Effector memory CD4-positive, alpha-beta T cell (primary cell): ENCODE results near the gene ZNF385D.

ENCODE experiments used
- DNase-seq, 3 donors: peaks; one replicate each; pipeline ENCODE4 v3.0.0-alpha.2; 2020
- H3K27ac ChIP-seq: 2 replicates; pipeline ENCODE4 v1.7.0; 2013; ENCODE audit warnings: mild to moderate bottlenecking, low read length, moderate library complexity; ENCODE audit not compliant: insufficient read depth, poor library complexity, severe bottlenecking
- H3K27me3 ChIP-seq: replicated peaks from 2 replicates; pipeline ENCODE4 v1.7.0; 2013; ENCODE audit warnings: mild to moderate bottlenecking, low read length; ENCODE audit not compliant: insufficient read depth, control insufficient read depth, poor library complexity, severe bottlenecking
- H3K36me3 ChIP-seq: 2 replicates; pipeline ENCODE4 v1.7.0; 2013; ENCODE audit warnings: mild to moderate bottlenecking, low read length, moderate library complexity; ENCODE audit not compliant: control insufficient read depth, insufficient read depth
- H3K4me1 ChIP-seq: 2 replicates; pipeline ENCODE4 v1.7.0; 2013; ENCODE audit warnings: low read length, mild to moderate bottlenecking; ENCODE audit not compliant: control insufficient read depth, insufficient read depth, poor library complexity, severe bottlenecking
- H3K4me3 ChIP-seq: 2 replicates; pipeline ENCODE4 v1.7.0; 2013; ENCODE audit warnings: low read length, low read depth, mild to moderate bottlenecking; ENCODE audit not compliant: insufficient read depth, poor library complexity, severe bottlenecking
- H3K9me3 ChIP-seq: 2 replicates; pipeline ENCODE4 v1.7.0; 2013; ENCODE audit warnings: mild to moderate bottlenecking, low read length, moderate library complexity; ENCODE audit not compliant: control insufficient read depth

The ZNF385D gene

DNA sequence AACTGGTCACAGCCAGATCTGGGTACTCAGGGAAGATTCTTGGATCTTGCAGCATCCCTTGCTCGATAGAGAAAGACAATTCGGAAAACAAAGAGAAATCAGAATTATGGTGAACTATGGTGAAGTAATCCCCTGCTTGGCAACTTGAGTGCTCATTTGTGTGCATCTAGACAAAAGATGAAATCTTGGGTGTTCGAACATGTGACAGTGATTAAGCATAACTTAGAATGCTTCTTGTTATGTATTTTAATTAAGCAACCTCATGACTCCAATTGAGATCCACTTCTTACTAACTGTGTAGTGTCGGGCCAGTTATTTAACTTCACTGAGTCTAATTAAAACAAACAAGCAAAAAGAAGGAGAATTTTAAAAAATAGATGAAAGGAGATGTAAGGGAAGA is 56.5 kb downstream of the ZNF385D start:
- Histone ChIP-seq H3K27ac (no peak overlapping the region), H3K4me1 (no peaks in the 10 kb centered on the region), H3K9me3 (no peaks in the 10 kb centered on the region), H3K4me3 (no peak overlapping the region), H3K27me3 (no peaks in the 10 kb centered on the region), H3K36me3 (no peaks in the 10 kb centered on the region)
- DNase-seq, result no peak

DNA sequence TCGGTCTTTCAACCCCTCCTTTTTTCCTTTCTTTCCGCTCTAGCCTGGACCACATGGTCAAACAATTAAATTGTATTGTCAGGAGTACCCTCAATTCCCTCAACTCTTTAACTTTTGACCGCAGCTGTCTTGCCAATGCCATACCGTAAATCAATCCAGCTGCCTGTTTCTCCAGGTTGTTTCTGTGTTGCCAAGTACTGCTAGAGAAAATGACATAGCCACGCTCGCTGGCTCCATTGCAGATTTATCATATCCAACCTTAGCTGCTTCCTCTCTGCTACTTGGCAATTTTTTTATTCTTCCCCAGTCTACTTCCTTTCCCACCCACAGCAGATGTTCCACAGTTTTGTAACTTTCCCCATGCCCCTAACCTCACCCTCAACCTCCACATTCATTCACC is 60.0 kb downstream of the ZNF385D start:
- Histone ChIP-seq H3K27ac (no peak overlapping the region), H3K9me3 (no peaks in the 10 kb centered on the region), H3K27me3 (no peaks in the 10 kb centered on the region), H3K36me3 (no peaks in the 10 kb centered on the region), H3K4me1 (no peaks in the 10 kb centered on the region), H3K4me3 (no peak overlapping the region)
- no peak for DNase-seq

DNA sequence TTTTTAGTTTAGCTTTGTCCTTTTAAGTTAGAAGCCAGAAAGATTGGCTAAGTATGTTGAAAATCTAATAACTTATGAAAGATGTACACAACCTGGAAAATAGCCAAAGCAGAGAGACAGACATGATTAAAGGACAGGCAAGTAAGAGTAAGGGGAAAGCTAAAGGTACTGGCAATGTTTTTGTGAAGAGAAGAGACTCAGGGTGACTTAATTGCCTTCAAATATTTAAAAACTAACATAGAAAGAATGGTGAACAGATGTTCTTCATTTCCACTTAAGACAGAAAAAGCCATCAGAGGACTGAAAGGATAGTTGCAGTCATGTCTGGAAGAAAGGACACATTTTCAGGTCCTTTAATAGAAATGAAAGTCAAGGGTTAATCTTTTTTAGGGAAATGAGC is 68.8 kb downstream of the ZNF385D start:
- Histone ChIP-seq H3K4me3 (no peak overlapping the region), H3K36me3 (no peaks in the 10 kb centered on the region), H3K27me3 (no peaks in the 10 kb centered on the region), H3K4me1 (no peaks in the 10 kb centered on the region), H3K9me3 (no peaks in the 10 kb centered on the region), H3K27ac (no peak overlapping the region)
- no peak for DNase-seq

DNA sequence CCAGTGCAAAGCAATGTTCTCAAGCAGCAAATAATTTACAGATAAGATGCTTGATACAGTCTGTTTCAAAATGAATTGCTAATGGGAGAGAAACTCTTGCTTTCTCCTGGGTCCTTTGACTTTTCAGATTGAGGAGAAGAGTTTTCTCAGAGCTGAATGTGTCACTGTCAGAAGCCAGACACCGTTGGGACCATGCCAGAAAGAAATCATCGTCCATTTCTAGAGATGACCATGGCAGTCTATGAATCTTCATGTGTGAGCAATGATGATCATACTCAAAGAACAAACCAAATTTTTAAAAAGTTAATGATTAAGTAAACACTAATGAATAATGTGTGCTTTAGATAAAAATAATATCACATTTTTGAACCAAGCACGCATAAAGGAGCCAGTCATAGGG is 77.6 kb downstream of the ZNF385D start:
- DNase-seq, result no peak
- no peak overlapping the region for H3K27ac ChIP-seq

DNA sequence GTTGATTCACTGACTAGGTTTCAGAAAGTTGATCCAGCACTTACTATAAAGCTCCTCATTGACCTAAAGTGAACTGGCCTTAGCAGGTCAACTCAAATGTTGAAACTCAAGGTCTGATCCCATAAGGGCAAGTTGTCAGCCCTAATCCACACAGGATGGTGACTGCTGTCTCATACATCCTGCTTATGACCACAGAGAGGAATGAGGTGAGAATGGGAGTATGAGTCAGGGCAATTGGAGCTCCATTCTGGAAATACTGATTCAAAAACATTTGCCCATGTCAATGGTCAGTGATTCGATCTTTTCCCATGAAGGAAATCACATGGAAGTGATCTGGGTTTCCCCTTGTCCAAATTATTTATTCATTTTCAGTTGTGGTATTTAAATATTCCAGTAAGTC is 78.7 kb downstream of the ZNF385D start:
- Histone ChIP-seq H3K9me3 (no peaks in the 10 kb centered on the region), H3K4me3 (no peak overlapping the region), H3K4me1 (no peaks in the 10 kb centered on the region), H3K36me3 (no peaks in the 10 kb centered on the region), H3K27ac (no peak overlapping the region), H3K27me3 (no peaks in the 10 kb centered on the region)
- DNase-seq, result no peak

More for the DNA sequence above, 77.6 kb downstream of the ZNF385D start:
- Histone ChIP-seq H3K9me3 (no peaks in the 10 kb centered on the region), H3K36me3 (no peaks in the 10 kb centered on the region), H3K4me3 (no peak overlapping the region), H3K4me1 (no peaks in the 10 kb centered on the region), H3K27me3 (no peaks in the 10 kb centered on the region)

DNA sequence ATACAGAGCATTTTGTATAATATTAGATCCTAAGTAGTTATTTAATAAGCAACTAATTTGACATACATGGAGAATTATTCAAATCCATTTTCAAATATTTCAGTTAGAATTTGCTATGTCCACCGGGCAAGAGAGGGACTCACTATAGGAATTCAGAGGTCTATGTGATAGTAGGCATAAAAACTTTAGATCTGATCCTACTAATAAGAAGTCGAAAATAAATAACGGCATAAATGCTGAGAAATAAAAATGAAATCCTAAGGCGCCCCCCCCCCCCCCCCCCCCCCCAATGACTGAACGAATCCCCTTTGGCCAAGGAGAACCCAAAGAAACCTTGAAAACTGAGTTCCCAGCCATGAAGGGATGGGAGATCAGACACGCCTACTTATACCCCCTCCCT is 80.6 kb downstream of the ZNF385D start:
- DNase-seq, result no peak
- no peaks in the 10 kb centered on the region for H3K27me3 ChIP-seq
- no peak overlapping the region for H3K27ac ChIP-seq
- no peaks in the 10 kb centered on the region for H3K4me1 ChIP-seq
- H3K36me3 ChIP-seq, result no peaks in the 10 kb centered on the region
- H3K9me3 ChIP-seq, result no peaks in the 10 kb centered on the region
- H3K4me3 ChIP-seq, result no peak overlapping the region

DNA sequence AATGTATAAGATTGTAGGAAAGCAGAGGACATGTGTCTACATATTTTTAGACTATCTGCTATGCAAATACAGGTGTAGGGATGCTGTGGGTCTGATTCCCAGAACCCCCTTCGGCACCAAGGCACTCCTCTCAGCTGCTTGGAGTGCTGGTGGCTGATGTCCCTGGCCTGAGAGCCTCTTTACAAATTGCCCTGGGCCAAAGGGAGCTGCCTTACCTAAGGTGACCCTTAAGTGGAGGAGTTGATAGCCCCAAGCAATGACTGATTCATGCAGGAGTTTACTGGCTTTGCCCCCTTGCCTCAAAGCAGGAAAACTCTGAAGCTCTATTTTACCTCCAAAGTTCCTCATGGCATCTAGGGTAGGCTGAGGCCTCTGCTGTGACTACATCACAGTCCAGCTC is 83.0 kb downstream of the ZNF385D start:
- no peaks in the 10 kb centered on the region for H3K27me3 ChIP-seq
- no peaks in the 10 kb centered on the region for H3K9me3 ChIP-seq
- DNase-seq, result no peak
- H3K4me1 ChIP-seq, result no peaks in the 10 kb centered on the region
- no peaks in the 10 kb centered on the region for H3K36me3 ChIP-seq
- H3K4me3 ChIP-seq, result no peak overlapping the region
- no peak overlapping the region for H3K27ac ChIP-seq

DNA sequence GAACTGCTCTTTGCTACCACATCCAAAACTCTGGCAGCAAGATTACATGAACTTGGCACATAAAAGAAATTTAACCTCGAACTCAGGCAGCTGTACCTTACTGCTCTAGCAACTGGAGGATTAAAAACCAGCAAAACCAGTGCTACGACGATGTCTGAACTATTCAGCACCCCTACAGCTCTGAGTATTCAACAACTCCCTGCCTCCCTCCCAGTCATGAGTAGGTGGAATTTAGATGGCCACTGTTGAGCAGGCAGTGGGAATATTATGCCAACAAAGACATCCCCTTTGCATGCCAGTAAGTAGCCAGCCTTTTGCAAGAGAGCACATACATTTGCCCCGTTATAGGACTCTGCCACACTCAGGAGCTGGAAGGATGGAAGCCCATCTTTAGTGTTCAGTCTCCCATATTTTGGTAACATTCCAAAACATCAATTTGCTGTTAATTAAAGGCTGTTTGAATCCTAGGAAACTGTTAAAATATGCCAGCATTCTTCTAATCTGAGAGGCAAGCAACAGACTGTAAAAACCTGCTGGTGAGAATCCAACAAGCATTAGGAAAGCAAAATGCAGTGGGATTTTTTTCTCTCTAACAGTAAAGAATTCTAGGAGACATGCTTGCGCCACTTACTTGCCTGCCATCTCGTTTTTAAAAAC is 85.4 kb downstream of the ZNF385D start:
- Histone ChIP-seq H3K36me3 (no peaks in the 10 kb centered on the region), H3K4me1 (no peaks in the 10 kb centered on the region), H3K27me3 (no peaks in the 10 kb centered on the region), H3K9me3 (no peaks in the 10 kb centered on the region), H3K27ac (no peak overlapping the region), H3K4me3 (no peak overlapping the region)
- no peak for DNase-seq

DNA sequence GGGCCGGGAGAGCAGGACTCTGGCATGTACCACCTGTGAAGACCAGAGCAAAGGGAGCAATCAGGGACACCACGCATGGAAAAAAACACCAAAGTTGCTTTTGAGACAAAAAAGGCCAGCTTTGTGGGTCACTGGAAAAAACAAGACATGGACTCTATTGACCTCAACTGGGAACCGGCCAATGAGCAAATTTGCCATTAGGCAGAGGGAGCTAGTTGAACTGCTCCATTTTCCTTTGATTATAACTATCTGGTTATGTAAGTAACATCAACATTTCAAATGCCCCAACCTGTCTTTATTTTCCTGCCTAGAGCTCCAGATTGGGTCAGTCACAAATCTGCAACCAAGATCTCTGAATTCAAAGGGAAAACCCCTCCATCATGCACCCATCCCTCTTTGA is 86.0 kb downstream of the ZNF385D start:
- no peak for DNase-seq
- H3K4me1 ChIP-seq, result no peaks in the 10 kb centered on the region
- H3K27ac ChIP-seq, result no peak overlapping the region
- no peaks in the 10 kb centered on the region for H3K27me3 ChIP-seq
- no peaks in the 10 kb centered on the region for H3K9me3 ChIP-seq
- H3K4me3 ChIP-seq, result no peak overlapping the region
- no peaks in the 10 kb centered on the region for H3K36me3 ChIP-seq

DNA sequence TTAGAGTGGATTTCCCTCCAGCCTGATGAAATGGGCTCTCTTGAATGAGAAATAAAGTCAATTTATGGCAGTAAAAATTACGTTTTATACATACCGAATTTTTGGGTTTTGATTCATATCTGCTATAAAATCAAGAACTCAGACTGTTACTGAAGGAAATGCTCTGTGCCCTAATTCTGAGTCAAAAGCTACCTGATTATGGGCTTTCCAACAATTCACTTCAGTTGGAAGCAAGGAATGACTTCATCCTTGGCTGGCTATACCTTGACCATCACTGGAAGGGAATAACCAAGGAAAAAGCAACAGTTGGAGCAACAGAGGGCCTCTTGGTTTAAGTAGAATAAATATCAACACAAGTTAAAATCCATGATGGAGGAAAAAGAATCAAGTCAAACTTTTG is 88.6 kb downstream of the ZNF385D start:
- no peak overlapping the region for H3K27ac ChIP-seq
- H3K27me3 ChIP-seq, result no peaks in the 10 kb centered on the region
- H3K4me3 ChIP-seq, result no peak overlapping the region
- no peaks in the 10 kb centered on the region for H3K36me3 ChIP-seq
- H3K9me3 ChIP-seq, result no peaks in the 10 kb centered on the region
- DNase-seq, result no peak
- no peaks in the 10 kb centered on the region for H3K4me1 ChIP-seq
